Esophagus muscularis mucosa (tissue), 4 donors: ENCODE measurements around the gene ADK. TPM values are rescaled to one million over a fixed set of nuclear protein-coding genes. Genes with fewer than 3 reads are reported as not detected.
"Not testable (repeated sequence)": the region's sequence is repeated elsewhere in the genome, so short reads cannot be mapped to it uniquely, and the experiment has no call there.

Source experiments
- DNase-seq: peaks from one replicate; pipeline ENCODE4 v3.0.0-alpha.2; 2017; ENCODE audit errors: extremely low spot score
- H3K27ac ChIP-seq, 4 donors: fragments of 200-600 bp; sonication (generic); replicated peaks in 1 of 4; 1 replicate in 3 of 4; 2 replicates in 1 of 4; pipeline ENCODE4 v1.5.1; 2016 to 2019; ENCODE audit warnings: mild to moderate bottlenecking in 1 of 4
- H3K27me3 ChIP-seq, 4 donors: fragments of 200-600 bp; sonication (generic); one replicate each; pipeline versions ENCODE4 v1.5.1 to v1.6.0; 2016 to 2019
- H3K36me3 ChIP-seq, 4 donors: fragments of 200-600 bp; sonication (generic); one replicate each; pipeline ENCODE4 v1.5.1; 2016 to 2019
- H3K4me1 ChIP-seq, 4 donors: fragments of 200-600 bp; sonication (generic); one replicate each; pipeline ENCODE4 v1.5.1; 2016 to 2019
- H3K4me3 ChIP-seq, 4 donors: fragments of 200-600 bp; sonication (generic); 1 replicate in 2 of 4; 2 replicates in 2 of 4; pipeline ENCODE4 v1.5.1; 2016 to 2019; ENCODE audit warnings: mild to moderate bottlenecking in 4 of 4, moderate library complexity in 1 of 4
- H3K9me3 ChIP-seq, 4 donors: fragments of 200-600 bp; sonication (generic); 1 replicate in 3 of 4; 2 replicates in 1 of 4; pipeline ENCODE4 v1.5.1; 2016 to 2019
- EP300 ChIP-seq: sonication (generic); formaldehyde crosslinking; IDR thresholded peaks from one replicate; pipeline ENCODE4 v1.6.1; 2017; ENCODE audit warnings: antibody characterized with exemption
- POLR2A ChIP-seq: fragments of 450-650 bp; IDR thresholded peaks from one replicate; pipeline ENCODE4 v1.6.1; 2017; ENCODE audit warnings: antibody characterized with exemption, moderate library complexity, mild to moderate bottlenecking, low read depth
- POLR2AphosphoS5 ChIP-seq, 2 donors: sonication (generic); formaldehyde crosslinking; IDR thresholded peaks; one replicate each; pipeline ENCODE4 v1.6.1; 2017; ENCODE audit warnings: antibody characterized with exemption in 2 of 2
- WGBS: methylation state at CpG from one replicate; pipeline ENCODE4 v1.1.5; 2018; 5-methylcytosine and 5-hydroxymethylcytosine counted together
- intact Hi-C: fragments of 100-400 bp; cut with DNase I; formaldehyde crosslinking; loops from one replicate; pipeline ENCODE4 v1.15.1; 2023
- total RNA-seq, 4 donors: library from RNA; depleted of rRNA; stranded (reverse); fragments of >200 nt; gene quantifications; one replicate each; pipeline versions ENCODE4 v1.1.0 to v1.2.1, GENCODE V29; 2016
- TF ChIP-seq, protein P1 (sequence below), 3 experiments: fragments of 200-600 bp in 2 of 3; fragments of 450-650 bp in 1 of 3; sonication (generic) in 2 of 3; IDR thresholded peaks; one replicate each; pipeline ENCODE4 v1.5.1; 2017 to 2019; ENCODE audit warnings: antibody characterized with exemption in 3 of 3, mild to moderate bottlenecking in 2 of 3, moderate library complexity in 1 of 3

Gene ADK
- total RNA-seq, 4 donors from 2014 or later, result 20.2 to 23.3 (median 21.2) TPM

DNA sequence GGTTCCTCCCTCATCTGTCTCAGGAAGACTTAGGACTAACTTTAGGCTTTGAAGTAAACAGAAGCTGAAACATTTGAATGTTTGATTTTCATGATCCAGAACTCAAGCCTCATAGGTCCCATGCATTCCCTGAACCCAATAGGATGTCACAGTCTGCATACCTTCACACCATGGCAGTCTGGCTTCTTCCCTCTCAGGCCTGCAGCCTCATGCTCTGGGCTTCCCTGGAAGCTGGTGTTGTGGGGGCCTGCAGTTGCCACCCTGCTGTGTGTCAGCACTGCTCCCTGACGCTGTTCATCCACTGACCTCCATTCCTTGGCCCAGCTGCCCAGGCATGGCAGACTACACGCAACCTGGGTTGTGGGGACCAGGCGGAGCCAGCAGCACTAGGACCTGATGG is 407.9 kb downstream of the ADK start:
- no peak for DNase-seq
- no peaks in the 10 kb centered on the region for H3K36me3 ChIP-seq
- 96% methylated on average over 3 of the region's 3 CpGs for WGBS
- H3K27me3 ChIP-seq, result no peaks in the 10 kb centered on the region
- no peak overlapping the region for H3K27ac ChIP-seq
- intact Hi-C loops, result no loop called here
- no peaks in the 10 kb centered on the region for H3K4me1 ChIP-seq
- no peak for TF ChIP-seq EP300
- TF ChIP-seq POLR2A, result no peak
- TF ChIP-seq, protein P1, sequence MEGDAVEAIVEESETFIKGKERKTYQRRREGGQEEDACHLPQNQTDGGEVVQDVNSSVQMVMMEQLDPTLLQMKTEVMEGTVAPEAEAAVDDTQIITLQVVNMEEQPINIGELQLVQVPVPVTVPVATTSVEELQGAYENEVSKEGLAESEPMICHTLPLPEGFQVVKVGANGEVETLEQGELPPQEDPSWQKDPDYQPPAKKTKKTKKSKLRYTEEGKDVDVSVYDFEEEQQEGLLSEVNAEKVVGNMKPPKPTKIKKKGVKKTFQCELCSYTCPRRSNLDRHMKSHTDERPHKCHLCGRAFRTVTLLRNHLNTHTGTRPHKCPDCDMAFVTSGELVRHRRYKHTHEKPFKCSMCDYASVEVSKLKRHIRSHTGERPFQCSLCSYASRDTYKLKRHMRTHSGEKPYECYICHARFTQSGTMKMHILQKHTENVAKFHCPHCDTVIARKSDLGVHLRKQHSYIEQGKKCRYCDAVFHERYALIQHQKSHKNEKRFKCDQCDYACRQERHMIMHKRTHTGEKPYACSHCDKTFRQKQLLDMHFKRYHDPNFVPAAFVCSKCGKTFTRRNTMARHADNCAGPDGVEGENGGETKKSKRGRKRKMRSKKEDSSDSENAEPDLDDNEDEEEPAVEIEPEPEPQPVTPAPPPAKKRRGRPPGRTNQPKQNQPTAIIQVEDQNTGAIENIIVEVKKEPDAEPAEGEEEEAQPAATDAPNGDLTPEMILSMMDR (IDR thresholded peaks at IDR 0.05), result no peak
- TF ChIP-seq POLR2AphosphoS5 (IDR thresholded peaks at IDR 0.05), result no peak
- no peaks in the 10 kb centered on the region for H3K9me3 ChIP-seq
- H3K4me3 ChIP-seq, result no peak overlapping the region

- WGBS, result 98% methylated on average over 4 of the region's 4 CpGs
Observed at GRCh38 chr10:74568896-74569295, 417.9 kb downstream of the ADK start.

GRCh38 chr10:74573497-74573896 is 422.5 kb downstream of the ADK start:
- intact Hi-C loops, H3K36me3 ChIP-seq, H3K27me3 ChIP-seq, H3K4me3 ChIP-seq, H3K4me1 ChIP-seq, H3K9me3 ChIP-seq, DNase-seq, H3K27ac ChIP-seq: not testable (repeated sequence)
- 98% methylated on average over 7 of the region's 12 CpGs for WGBS

More at GRCh38 chr10:74568896-74569295, 417.9 kb downstream of the ADK start:
- H3K27me3 ChIP-seq, H3K4me3 ChIP-seq, H3K36me3 ChIP-seq, H3K4me1 ChIP-seq, H3K9me3 ChIP-seq, DNase-seq, H3K27ac ChIP-seq, intact Hi-C loops: not testable (repeated sequence)

GRCh38 chr10:74575191-74575720 is 424.2 kb downstream of the ADK start:
- no peaks in the 10 kb centered on the region for H3K27me3 ChIP-seq
- no peak overlapping the region for H3K27ac ChIP-seq
- no peak overlapping the region for H3K4me3 ChIP-seq
- no peaks in the 10 kb centered on the region for H3K36me3 ChIP-seq
- H3K9me3 ChIP-seq, result no peaks in the 10 kb centered on the region
- TF ChIP-seq POLR2AphosphoS5 (IDR thresholded peaks at IDR 0.05), result no peak
- no peak for TF ChIP-seq EP300
- TF ChIP-seq, protein P1 (IDR thresholded peaks at IDR 0.05), result no peak
- no peak for TF ChIP-seq POLR2A
- intact Hi-C loops, result no loop called here
- no peaks in the 10 kb centered on the region for H3K4me1 ChIP-seq
- 96% methylated on average over 3 of the region's 3 CpGs for WGBS
- no peak for DNase-seq

DNA sequence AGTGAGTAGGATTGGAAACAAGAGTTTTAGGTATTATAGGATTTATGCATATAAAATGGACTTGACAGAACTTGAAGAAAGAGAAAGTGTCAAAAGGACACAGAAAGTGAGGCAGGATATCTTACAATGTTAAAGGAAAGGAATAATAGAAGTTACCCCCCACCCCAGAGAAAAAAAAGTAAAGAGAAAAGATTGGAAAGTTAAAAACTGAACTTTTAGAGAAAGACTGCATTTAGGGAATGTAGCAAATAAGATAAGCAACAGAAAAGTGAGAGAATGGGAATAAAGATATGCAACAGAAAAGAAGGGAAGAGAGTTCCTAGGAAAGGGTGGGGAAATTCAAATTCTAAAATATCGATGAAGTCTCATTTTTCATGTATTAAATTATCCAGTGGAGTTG is 424.9 kb downstream of the ADK start:
- H3K4me1 ChIP-seq, result no peaks in the 10 kb centered on the region
- no peaks in the 10 kb centered on the region for H3K9me3 ChIP-seq
- no peaks in the 10 kb centered on the region for H3K27me3 ChIP-seq
- no peak for TF ChIP-seq POLR2AphosphoS5 (IDR thresholded peaks at IDR 0.05)
- TF ChIP-seq, protein P1 (IDR thresholded peaks at IDR 0.05), result no peak
- TF ChIP-seq EP300, result no peak
- DNase-seq, result no peak
- WGBS, result 94% methylated on average over 1 of the region's 1 CpG
- intact Hi-C loops, result no loop called here
- H3K4me3 ChIP-seq, result no peak overlapping the region
- H3K36me3 ChIP-seq, result no peaks in the 10 kb centered on the region
- H3K27ac ChIP-seq, result no peak overlapping the region

GRCh38 chr10:74576586-74576985 is 425.6 kb downstream of the ADK start:
- no peaks in the 10 kb centered on the region for H3K9me3 ChIP-seq
- no peak for DNase-seq
- H3K27ac ChIP-seq, result no peak overlapping the region
- WGBS, result 97% methylated on average over 3 of the region's 3 CpGs
- no peaks in the 10 kb centered on the region for H3K27me3 ChIP-seq
- intact Hi-C loops, result no loop called here
- no peak for TF ChIP-seq EP300
- no peaks in the 10 kb centered on the region for H3K36me3 ChIP-seq
- H3K4me3 ChIP-seq, result no peak overlapping the region
- no peaks in the 10 kb centered on the region for H3K4me1 ChIP-seq

GRCh38 chr10:74580438-74580837 is 429.4 kb downstream of the ADK start:
- H3K36me3 ChIP-seq, H3K27me3 ChIP-seq, H3K9me3 ChIP-seq, H3K4me1 ChIP-seq, H3K4me3 ChIP-seq, H3K27ac ChIP-seq, DNase-seq: not testable (repeated sequence)
- WGBS, result 100% methylated on average over 2 of the region's 2 CpGs
- intact Hi-C loops, result loop anchor here (10.0 kb wide), 1 partner anchor 244 kb away; the partner anchor contains the start of gene KAT6B
